Neural cell (in vitro differentiated cells): ENCODE data around the gene MYOM1. TPM values are rescaled to one million over a fixed set of nuclear protein-coding genes. Genes with fewer than 3 reads are reported as not detected.

Source experiments
- H2AFZ ChIP-seq: fragments of 200-600, 300-800 bp; sonication (generic), shearing (Covaris generic); 2 replicates; pipeline ENCODE4 v1.6.0; 2014; ENCODE audit warnings: low read depth, mild to moderate bottlenecking, antibody characterized with exemption, low read length, moderate library complexity
- H3F3A ChIP-seq: fragments of 200-600 bp; shearing (Covaris generic); 2 replicates; pipeline ENCODE4 v1.6.1; 2016; ENCODE audit warnings: mild to moderate bottlenecking, moderate library complexity, mixed read lengths, antibody characterized with exemption, low read length; ENCODE audit not compliant: insufficient read depth, poor library complexity, severe bottlenecking
- H3K27ac ChIP-seq: fragments of 200-600, 300-800 bp; sonication (generic), shearing (Covaris generic); 2 replicates; pipeline ENCODE4 v1.5.1; 2014; ENCODE audit warnings: mild to moderate bottlenecking, low read length, moderate library complexity
- H3K27me3 ChIP-seq: fragments of 300-800, 200-600 bp; sonication (generic), shearing (Covaris generic); 2 replicates; pipeline ENCODE4 v1.6.0; 2014; ENCODE audit warnings: mild to moderate bottlenecking, low read depth, low read length, moderate library complexity; ENCODE audit not compliant: insufficient read depth
- H3K36me3 ChIP-seq: fragments of 300-800, 200-600 bp; sonication (generic), shearing (Covaris generic); 2 replicates; pipeline ENCODE4 v1.5.1; 2014; ENCODE audit warnings: mild to moderate bottlenecking, antibody characterized with exemption, low read length, moderate library complexity; ENCODE audit not compliant: insufficient read depth
- H3K4me2 ChIP-seq: fragments of 300-800, 200-600 bp; sonication (generic), shearing (Covaris generic); 2 replicates; pipeline ENCODE4 v1.6.0; 2014; ENCODE audit warnings: mild to moderate bottlenecking, low read length
- H3K4me3 ChIP-seq: fragments of 300-800, 200-600 bp; sonication (generic), shearing (Covaris generic); 2 replicates; pipeline ENCODE4 v1.5.1; 2014; ENCODE audit warnings: mild to moderate bottlenecking, low read length, moderate library complexity
- H3K79me2 ChIP-seq: fragments of 200-600 bp; shearing (Covaris generic); replicated peaks from 2 replicates; pipeline ENCODE4 v1.6.0; 2014; ENCODE audit warnings: mild to moderate bottlenecking, low read length, moderate library complexity; ENCODE audit not compliant: insufficient read depth
- H3K9ac ChIP-seq: fragments of 300-800, 200-600 bp; sonication (generic), shearing (Covaris generic); 2 replicates; pipeline ENCODE4 v1.6.1; 2016; ENCODE audit warnings: mild to moderate bottlenecking, low read length, mixed read lengths
- H3K9me2 ChIP-seq: fragments of 200-600 bp; shearing (Covaris generic); 2 replicates; pipeline ENCODE4 v1.6.1; 2016; ENCODE audit warnings: mild to moderate bottlenecking, low read length, mixed read lengths; ENCODE audit not compliant: insufficient read depth
- H3K9me3 ChIP-seq: fragments of 200-600, 300-800 bp; sonication (generic), shearing (Covaris generic); 2 replicates; pipeline ENCODE4 v1.6.1; 2016; ENCODE audit warnings: mild to moderate bottlenecking, mixed run types, low read length, moderate library complexity, mixed read lengths
- H4K20me1 ChIP-seq: fragments of 200-600 bp; shearing (Covaris generic); 2 replicates; pipeline ENCODE4 v1.6.1; 2016; ENCODE audit warnings: mild to moderate bottlenecking, mixed run types; ENCODE audit not compliant: insufficient read depth
- EP300 ChIP-seq: fragments of 450-650 bp; conservative IDR thresholded peaks from 2 replicates; pipeline ENCODE4 v1.6.1; 2014; ENCODE audit warnings: antibody characterized with exemption, mild to moderate bottlenecking, moderate library complexity; ENCODE audit not compliant: poor library complexity, severe bottlenecking
- EZH2 ChIP-seq: fragments of 200-600, 300-800 bp; shearing (Covaris generic), sonication (generic); IDR thresholded peaks from 2 replicates; pipeline ENCODE4 v1.6.1; 2014; ENCODE audit warnings: antibody characterized with exemption, low read length, borderline replicate concordance, mild to moderate bottlenecking; ENCODE audit not compliant: insufficient read depth, poor library complexity, severe bottlenecking
- POLR2AphosphoS5 ChIP-seq: IDR thresholded peaks from 2 replicates; pipeline ENCODE4 v1.6.1; 2012
- RAD21 ChIP-seq: fragments of 450-650 bp; conservative IDR thresholded peaks from 2 replicates; pipeline ENCODE4 v1.6.1; 2014; ENCODE audit warnings: antibody characterized with exemption, mild to moderate bottlenecking, moderate library complexity
- REST ChIP-seq: IDR thresholded peaks from 2 replicates; pipeline ENCODE4 v1.6.1; 2012; ENCODE audit warnings: borderline replicate concordance
- SMC3 ChIP-seq: fragments of 450-650 bp; conservative IDR thresholded peaks from 2 replicates; pipeline ENCODE4 v1.6.1; 2014; ENCODE audit warnings: antibody characterized with exemption, mild to moderate bottlenecking, moderate library complexity; ENCODE audit not compliant: poor library complexity
- TAF1 ChIP-seq: IDR thresholded peaks from 2 replicates; pipeline ENCODE4 v1.6.1; 2012; ENCODE audit warnings: low read depth
- polyA plus RNA-seq: library from polyadenylated mRNA; depleted of rRNA; stranded (reverse); fragments of >200 nt; gene quantifications from 2 replicates; pipeline ENCODE4 v1.2.3, GENCODE V29; 2014

Gene MYOM1
- polyA plus RNA-seq, 1 donor from 2014 or later = 1.7 TPM

- no peaks in the 10 kb centered on the region for H3K9me2 ChIP-seq
- H3K79me2 ChIP-seq = no peaks in the 10 kb centered on the region
- no peak overlapping the region for H2AFZ ChIP-seq
- no peaks in the 10 kb centered on the region for H3K9me3 ChIP-seq
- H4K20me1 ChIP-seq = no peaks in the 10 kb centered on the region
- H3F3A ChIP-seq = no peaks in the 10 kb centered on the region
- TF ChIP-seq RAD21 = no peak
- H3K36me3 ChIP-seq = no peaks in the 10 kb centered on the region
- no peak overlapping the region for H3K27ac ChIP-seq
- H3K4me3 ChIP-seq = no peak overlapping the region
- H3K27me3 ChIP-seq = no peaks in the 10 kb centered on the region
- no peak overlapping the region for H3K4me2 ChIP-seq
- H3K9ac ChIP-seq = no peak overlapping the region
Measured at GRCh38 chr18:3150274-3150673, 69.5 kb downstream of the MYOM1 start.

GRCh38 chr18:3148930-3149535 lies 70.7 kb downstream of the MYOM1 start:
- Histone ChIP-seq H3K4me2 (no peak overlapping the region), H3K27ac (no peak overlapping the region), H3K36me3 (no peaks in the 10 kb centered on the region), H3K79me2 (no peaks in the 10 kb centered on the region), H3K4me3 (no peak overlapping the region), H3K9me3 (no peaks in the 10 kb centered on the region), H3K9ac (no peak overlapping the region), H4K20me1 (no peaks in the 10 kb centered on the region), H2AFZ (no peak overlapping the region), H3K9me2 (no peaks in the 10 kb centered on the region), H3F3A (no peaks in the 10 kb centered on the region), H3K27me3 (no peaks in the 10 kb centered on the region)
- no peak for TF ChIP-seq SMC3

- no peak overlapping the region for H3K4me3 ChIP-seq
- H3F3A ChIP-seq = no peaks in the 10 kb centered on the region
- TF ChIP-seq EZH2 (no peak), EP300 (no peak), REST (no peak), RAD21 (no peak), TAF1 (no peak), POLR2AphosphoS5 (no peak)
Measured at GRCh38 chr18:3147935-3148554, 71.7 kb downstream of the MYOM1 start.

More at GRCh38 chr18:3147935-3148554, 71.7 kb downstream of the MYOM1 start:
- H3K9me3 ChIP-seq = no peaks in the 10 kb centered on the region
- H4K20me1 ChIP-seq = no peaks in the 10 kb centered on the region
- no peaks in the 10 kb centered on the region for H3K79me2 ChIP-seq
- H3K36me3 ChIP-seq = no peaks in the 10 kb centered on the region
- no peaks in the 10 kb centered on the region for H3K9me2 ChIP-seq
- H2AFZ ChIP-seq = no peak overlapping the region
- no peak overlapping the region for H3K4me2 ChIP-seq
- H3K27me3 ChIP-seq = no peaks in the 10 kb centered on the region
- no peak overlapping the region for H3K27ac ChIP-seq
- H3K9ac ChIP-seq = no peak overlapping the region
